Measurements from ENCODE around the gene SULF2. TPM values are rescaled to one million over a fixed set of nuclear protein-coding genes. Genes with fewer than 3 reads are reported as not detected.

The SULF2 gene
- total and polyA plus RNA-seq, 2 of the 13 experiments (the other 11 are each of a cell fraction or from before 2014, with no cell fraction given): 7.2 to 50.9 TPM

DNA sequence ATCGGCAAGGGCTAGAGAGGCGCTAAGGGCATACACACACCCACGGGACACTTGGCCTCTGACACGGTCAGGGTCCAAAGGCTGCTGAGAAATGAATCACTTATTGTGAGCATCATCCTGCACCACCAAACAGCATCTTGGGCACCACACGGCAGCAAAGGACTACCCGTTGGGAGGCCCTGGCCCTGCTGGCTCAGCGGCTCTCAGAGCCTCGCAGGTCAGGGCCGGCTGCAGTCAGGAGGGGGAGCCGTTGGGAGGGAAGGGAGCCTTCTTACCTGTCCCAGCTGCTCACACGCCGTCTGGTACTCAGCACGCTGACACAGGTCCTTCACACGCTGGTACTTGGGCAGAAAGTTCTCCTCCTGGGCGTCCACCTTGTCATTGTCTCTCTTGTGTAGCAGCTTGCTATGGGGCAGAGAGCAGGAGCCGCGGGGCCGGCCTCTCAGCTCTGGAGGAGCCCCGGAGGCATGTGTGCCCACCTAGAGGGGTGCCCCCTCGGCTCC, 109.0 kb downstream of the SULF2 start (continued):
- TF ChIP-seq, protein P1, sequence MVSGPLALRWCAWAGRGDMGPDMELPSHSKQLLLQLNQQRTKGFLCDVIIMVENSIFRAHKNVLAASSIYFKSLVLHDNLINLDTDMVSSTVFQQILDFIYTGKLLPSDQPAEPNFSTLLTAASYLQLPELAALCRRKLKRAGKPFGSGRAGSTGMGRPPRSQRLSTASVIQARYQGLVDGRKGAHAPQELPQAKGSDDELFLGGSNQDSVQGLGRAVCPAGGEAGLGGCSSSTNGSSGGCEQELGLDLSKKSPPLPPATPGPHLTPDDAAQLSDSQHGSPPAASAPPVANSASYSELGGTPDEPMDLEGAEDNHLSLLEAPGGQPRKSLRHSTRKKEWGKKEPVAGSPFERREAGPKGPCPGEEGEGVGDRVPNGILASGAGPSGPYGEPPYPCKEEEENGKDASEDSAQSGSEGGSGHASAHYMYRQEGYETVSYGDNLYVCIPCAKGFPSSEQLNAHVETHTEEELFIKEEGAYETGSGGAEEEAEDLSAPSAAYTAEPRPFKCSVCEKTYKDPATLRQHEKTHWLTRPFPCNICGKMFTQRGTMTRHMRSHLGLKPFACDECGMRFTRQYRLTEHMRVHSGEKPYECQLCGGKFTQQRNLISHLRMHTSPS (CRISPR knock-in tag; IDR thresholded peaks at IDR 0.05; ENCODE audit: low read depth): no peak
- no peak for TF ChIP-seq ELF3 (CRISPR knock-in tag; IDR thresholded peaks at IDR 0.05)
- TF ChIP-seq ZNF121 (CRISPR knock-in tag; IDR thresholded peaks at IDR 0.05): peak; percentile 47; the same call in 1 of the 2 replicates
- TF ChIP-seq ATF1 (CRISPR knock-in tag; IDR thresholded peaks at IDR 0.05): no peak
- TF ChIP-seq TEAD3 (CRISPR knock-in tag; optimal IDR thresholded peaks at IDR 0.05; ENCODE audit: borderline replicate concordance): no peak
- TF ChIP-seq JUNB (CRISPR knock-in tag; IDR thresholded peaks at IDR 0.05; ENCODE audit: borderline replicate concordance): no peak
- TF ChIP-seq, protein P2, sequence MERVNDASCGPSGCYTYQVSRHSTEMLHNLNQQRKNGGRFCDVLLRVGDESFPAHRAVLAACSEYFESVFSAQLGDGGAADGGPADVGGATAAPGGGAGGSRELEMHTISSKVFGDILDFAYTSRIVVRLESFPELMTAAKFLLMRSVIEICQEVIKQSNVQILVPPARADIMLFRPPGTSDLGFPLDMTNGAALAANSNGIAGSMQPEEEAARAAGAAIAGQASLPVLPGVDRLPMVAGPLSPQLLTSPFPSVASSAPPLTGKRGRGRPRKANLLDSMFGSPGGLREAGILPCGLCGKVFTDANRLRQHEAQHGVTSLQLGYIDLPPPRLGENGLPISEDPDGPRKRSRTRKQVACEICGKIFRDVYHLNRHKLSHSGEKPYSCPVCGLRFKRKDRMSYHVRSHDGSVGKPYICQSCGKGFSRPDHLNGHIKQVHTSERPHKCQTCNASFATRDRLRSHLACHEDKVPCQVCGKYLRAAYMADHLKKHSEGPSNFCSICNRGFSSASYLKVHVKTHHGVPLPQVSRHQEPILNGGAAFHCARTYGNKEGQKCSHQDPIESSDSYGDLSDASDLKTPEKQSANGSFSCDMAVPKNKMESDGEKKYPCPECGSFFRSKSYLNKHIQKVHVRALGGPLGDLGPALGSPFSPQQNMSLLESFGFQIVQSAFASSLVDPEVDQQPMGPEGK (CRISPR knock-in tag; IDR thresholded peaks at IDR 0.05): 0 out of 2 replicates have a peak, but pooled peaks have one; percentile 17
- TF ChIP-seq RBFOX2 (IDR thresholded peaks at IDR 0.05; ENCODE audit: low read depth, low read length): no peak
- TF ChIP-seq, protein P3, sequence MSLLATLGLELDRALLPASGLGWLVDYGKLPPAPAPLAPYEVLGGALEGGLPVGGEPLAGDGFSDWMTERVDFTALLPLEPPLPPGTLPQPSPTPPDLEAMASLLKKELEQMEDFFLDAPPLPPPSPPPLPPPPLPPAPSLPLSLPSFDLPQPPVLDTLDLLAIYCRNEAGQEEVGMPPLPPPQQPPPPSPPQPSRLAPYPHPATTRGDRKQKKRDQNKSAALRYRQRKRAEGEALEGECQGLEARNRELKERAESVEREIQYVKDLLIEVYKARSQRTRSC (CRISPR knock-in tag; IDR thresholded peaks at IDR 0.05; ENCODE audit: low read depth): no peak
- no peak for TF ChIP-seq ZNF430 (CRISPR knock-in tag; IDR thresholded peaks at IDR 0.05)
- TF ChIP-seq GATAD2A (CRISPR knock-in tag; IDR thresholded peaks at IDR 0.05): no peak
- TF ChIP-seq SYNCRIP (IDR thresholded peaks at IDR 0.05; ENCODE audit: insufficient read depth, low read depth, low read length): no peak
- 0 out of 2 replicates have a peak, but pooled peaks have one; percentile 35 for TF ChIP-seq MEIS2 (CRISPR knock-in tag; IDR thresholded peaks at IDR 0.05)
- TF ChIP-seq ZFP36L1 (CRISPR knock-in tag; IDR thresholded peaks at IDR 0.05): no peak
- no peak for TF ChIP-seq ATF6 (CRISPR knock-in tag; conservative IDR thresholded peaks at IDR 0.05)
- TF ChIP-seq HNF4G (IDR thresholded peaks at IDR 0.05; ENCODE audit: borderline replicate concordance, low read depth, low read length): peak; percentile 40; the same call in 1 of the 2 replicates
- TF ChIP-seq HNF4G (CRISPR knock-in tag; IDR thresholded peaks at IDR 0.05; ENCODE audit: borderline replicate concordance, low read depth): no peak
- TF ChIP-seq ZNF33B (CRISPR knock-in tag; IDR thresholded peaks at IDR 0.05): no peak
- TF ChIP-seq JUND (CRISPR knock-in tag; IDR thresholded peaks at IDR 0.05): no peak
- TF ChIP-seq MEIS1 (CRISPR knock-in tag; IDR thresholded peaks at IDR 0.05; ENCODE audit: borderline replicate concordance): 0 out of 2 replicates have a peak, but pooled peaks have one; percentile 35
- TF ChIP-seq SMYD3 (CRISPR knock-in tag; IDR thresholded peaks at IDR 0.05): no peak
- TF ChIP-seq SRY (CRISPR knock-in tag; IDR thresholded peaks at IDR 0.05): no peak
- no peak for TF ChIP-seq TARDBP (CRISPR knock-in tag; IDR thresholded peaks at IDR 0.05)
- TF ChIP-seq ZNF543 (CRISPR knock-in tag; IDR thresholded peaks at IDR 0.05): no peak
- no peak for TF ChIP-seq ETV5 (CRISPR knock-in tag; IDR thresholded peaks at IDR 0.05; ENCODE audit: borderline replicate concordance)

Data from HepG2 (cell line).